Mucosa of rectum (tissue), 2 donors: Measurements from ENCODE around the gene ZDHHC9.

Experiments used
- H3K27ac ChIP-seq, 2 donors: one replicate each; pipeline ENCODE4 v1.7.0; 2013; ENCODE audit warnings: inconsistent platforms in 2 of 2, low read depth in 2 of 2, low read length in 2 of 2
- H3K27me3 ChIP-seq, 2 donors: one replicate each; pipeline ENCODE4 v1.7.0; 2013; ENCODE audit warnings: low read length in 2 of 2; ENCODE audit not compliant: control insufficient read depth in 2 of 2, insufficient read depth in 2 of 2
- H3K36me3 ChIP-seq, 2 donors: one replicate each; pipeline ENCODE4 v1.7.0; 2013; ENCODE audit warnings: low read length in 2 of 2; ENCODE audit not compliant: control insufficient read depth in 2 of 2, insufficient read depth in 2 of 2
- H3K4me1 ChIP-seq, 2 donors: one replicate each; pipeline ENCODE4 v1.7.0; 2013; ENCODE audit warnings: low read length in 2 of 2, mild to moderate bottlenecking in 1 of 2; ENCODE audit not compliant: control insufficient read depth in 2 of 2, insufficient read depth in 2 of 2
- H3K4me3 ChIP-seq, 2 donors: one replicate each; pipeline ENCODE4 v1.7.0; 2013; ENCODE audit warnings: low read length in 2 of 2
- H3K9ac ChIP-seq, 2 donors: one replicate each; pipeline ENCODE4 v1.7.0; 2013; ENCODE audit warnings: low read length in 2 of 2, low read depth in 1 of 2, mild to moderate bottlenecking in 1 of 2
- H3K9me3 ChIP-seq, 2 donors: one replicate each; pipeline ENCODE4 v1.7.0; 2013; ENCODE audit warnings: low read length in 2 of 2; ENCODE audit not compliant: control insufficient read depth in 2 of 2
- donor health status: healthy.
- donor health status: Normal muscosa, but diverticular disease.

Gene ZDHHC9

GRCh38 chrX:129843209-129843458, 552 bp downstream of the ZDHHC9 start:
- H3K36me3 ChIP-seq, result peaks cover 0 to 2% of the 10 kb centered on the region in 2 donors
- no peaks in the 10 kb centered on the region for H3K9me3 ChIP-seq
- peak overlapping the region; percentile 32 to 74 for H3K9ac ChIP-seq
- peaks cover 0 to 3% of the 10 kb centered on the region in 2 donors for H3K27me3 ChIP-seq
- H3K27ac ChIP-seq, result peak overlapping the region; percentile 77 to 80
- peaks cover 2 to 6% of the 10 kb centered on the region in 2 donors for H3K4me1 ChIP-seq
- H3K4me3 ChIP-seq, result peak overlapping the region; percentile 92 to 100

GRCh38 chrX:129842510-129843208, 1.0 kb downstream of the ZDHHC9 start:
- H3K9me3 ChIP-seq, result no peaks in the 10 kb centered on the region
- peak overlapping the region; percentile 32 to 74 for H3K9ac ChIP-seq
- peaks cover 0 to 2% of the 10 kb centered on the region in 2 donors for H3K36me3 ChIP-seq
- peak overlapping the region; percentile 92 to 100 for H3K4me3 ChIP-seq
- H3K27me3 ChIP-seq, result peaks cover 0 to 3% of the 10 kb centered on the region in 2 donors
- H3K27ac ChIP-seq, result peak overlapping the region; percentile 77 to 80
- H3K4me1 ChIP-seq, result peaks cover 2 to 6% of the 10 kb centered on the region in 2 donors

GRCh38 chrX:129840344-129840743, 3.3 kb downstream of the ZDHHC9 start:
- no peak overlapping the region for H3K4me3 ChIP-seq
- H3K27me3 ChIP-seq, result peaks cover 0 to 3% of the 10 kb centered on the region in 2 donors
- H3K4me1 ChIP-seq, result peaks cover 2 to 6% of the 10 kb centered on the region in 2 donors
- no peaks in the 10 kb centered on the region for H3K9me3 ChIP-seq
- peaks cover 0 to 6% of the 10 kb centered on the region in 2 donors for H3K36me3 ChIP-seq
- no peak overlapping the region for H3K27ac ChIP-seq
- no peak overlapping the region for H3K9ac ChIP-seq

GRCh38 chrX:129836827-129837226, 6.9 kb downstream of the ZDHHC9 start:
- Histone ChIP-seq H3K9ac (no peak overlapping the region), H3K9me3 (no peaks in the 10 kb centered on the region), H3K4me1 (peaks cover 2 to 3% of the 10 kb centered on the region in 2 donors), H3K36me3 (peaks cover 0 to 6% of the 10 kb centered on the region in 2 donors), H3K27ac (no peak overlapping the region), H3K27me3 (peaks cover 0 to 3% of the 10 kb centered on the region in 2 donors), H3K4me3 (no peak overlapping the region)

GRCh38 chrX:129833153-129833990, 10.3 kb downstream of the ZDHHC9 start:
- Histone ChIP-seq H3K4me1 (no peaks in the 10 kb centered on the region), H3K27me3 (no peaks in the 10 kb centered on the region), H3K27ac (no peak overlapping the region), H3K4me3 (no peak overlapping the region), H3K9me3 (no peaks in the 10 kb centered on the region), H3K36me3 (peaks cover 0 to 4% of the 10 kb centered on the region in 2 donors), H3K9ac (no peak overlapping the region)

GRCh38 chrX:129831091-129831885, 12.4 kb downstream of the ZDHHC9 start:
- H3K9ac ChIP-seq, result no peak overlapping the region
- H3K36me3 ChIP-seq, result no peaks in the 10 kb centered on the region
- no peaks in the 10 kb centered on the region for H3K9me3 ChIP-seq
- H3K4me1 ChIP-seq, result no peaks in the 10 kb centered on the region
- no peak overlapping the region for H3K4me3 ChIP-seq
- H3K27me3 ChIP-seq, result no peaks in the 10 kb centered on the region
- H3K27ac ChIP-seq, result no peak overlapping the region

- Histone ChIP-seq H3K27me3 (no peaks in the 10 kb centered on the region), H3K9me3 (no peaks in the 10 kb centered on the region), H3K9ac (no peak overlapping the region), H3K36me3 (no peaks in the 10 kb centered on the region), H3K4me1 (no peaks in the 10 kb centered on the region), H3K4me3 (no peak overlapping the region), H3K27ac (no peak overlapping the region)
Measured at GRCh38 chrX:129830494-129830893, 13.2 kb downstream of the ZDHHC9 start.

GRCh38 chrX:129825746-129826505, 17.8 kb downstream of the ZDHHC9 start:
- no peak overlapping the region for H3K27ac ChIP-seq
- H3K4me3 ChIP-seq, result no peak overlapping the region
- H3K9me3 ChIP-seq, result no peaks in the 10 kb centered on the region
- H3K27me3 ChIP-seq, result no peaks in the 10 kb centered on the region
- no peaks in the 10 kb centered on the region for H3K36me3 ChIP-seq
- no peak overlapping the region for H3K9ac ChIP-seq
- no peaks in the 10 kb centered on the region for H3K4me1 ChIP-seq

GRCh38 chrX:129824620-129825019, 19.1 kb downstream of the ZDHHC9 start:
- Histone ChIP-seq H3K4me1 (no peaks in the 10 kb centered on the region), H3K36me3 (no peaks in the 10 kb centered on the region), H3K9me3 (no peaks in the 10 kb centered on the region), H3K27ac (no peak overlapping the region), H3K4me3 (no peak overlapping the region), H3K9ac (no peak overlapping the region), H3K27me3 (no peaks in the 10 kb centered on the region)
